ENCODE data around the gene GSC.
"Not testable (repeated sequence)": the region's sequence is repeated elsewhere in the genome, so short reads cannot be mapped to it uniquely, and the experiment has no call there.

Gene GSC

GRCh38 chr14:94769391-94770250 lies at the start of gene GSC:
GSC (minus strand) TSS chr14:94770113; CDS start chr14:94770015, 98 bp downstream.
- DNase-seq (ENCODE audit: low read depth, low spot score): no peak

- DNase-seq (ENCODE audit: low read depth, low spot score): no peak
These were observed 49.6 kb upstream of the GSC start for GRCh38 chr14:94819531-94819930.

GRCh38 chr14:94816113-94816512 lies 46.2 kb upstream of the GSC start:
- DNase-seq (ENCODE audit: low read depth, low spot score): no peak

GRCh38 chr14:94805680-94806288 lies 35.9 kb upstream of the GSC start:
- no peak for DNase-seq (ENCODE audit: low read depth, low spot score)

- DNase-seq (ENCODE audit: low read depth, low spot score): no peak
These were observed 31.3 kb upstream of the GSC start for GRCh38 chr14:94801225-94801624.

- not testable (repeated sequence) for DNase-seq (ENCODE audit: low read depth, low spot score)
These were observed 30.9 kb upstream of the GSC start for GRCh38 chr14:94800764-94801163.

GRCh38 chr14:94797887-94798286 lies 28.0 kb upstream of the GSC start:
- no peak for DNase-seq (ENCODE audit: low read depth, low spot score)

- no peak for DNase-seq (ENCODE audit: low read depth, low spot score)
These were observed 26.4 kb upstream of the GSC start for GRCh38 chr14:94796278-94796677.

- DNase-seq (ENCODE audit: low read depth, low spot score): no peak
These were observed 25.5 kb upstream of the GSC start for GRCh38 chr14:94795372-94795771.

GRCh38 chr14:94793901-94794300 lies 24.0 kb upstream of the GSC start:
- DNase-seq (ENCODE audit: low read depth, low spot score): no peak

GRCh38 chr14:94787655-94788054 lies 17.7 kb upstream of the GSC start:
- no peak for DNase-seq (ENCODE audit: low read depth, low spot score)

- no peak for DNase-seq (ENCODE audit: low read depth, low spot score)
These were observed 17.2 kb upstream of the GSC start for GRCh38 chr14:94787092-94787491.

GRCh38 chr14:94780536-94781399 lies 10.9 kb upstream of the GSC start:
- DNase-seq (ENCODE audit: low read depth, low spot score): no peak

- no peak for DNase-seq (ENCODE audit: low read depth, low spot score)
These were observed 9.8 kb upstream of the GSC start for GRCh38 chr14:94779713-94780112.

GRCh38 chr14:94775871-94776210 lies 5.9 kb upstream of the GSC start:
- DNase-seq (ENCODE audit: low read depth, low spot score): no peak

GRCh38 chr14:94775091-94775870 lies 5.4 kb upstream of the GSC start:
- DNase-seq (ENCODE audit: low read depth, low spot score): no peak

GRCh38 chr14:94774344-94775090 lies 4.6 kb upstream of the GSC start:
- no peak for DNase-seq (ENCODE audit: low read depth, low spot score)

- no peak for DNase-seq (ENCODE audit: low read depth, low spot score)
These were observed 3.9 kb upstream of the GSC start for GRCh38 chr14:94773655-94774343.

GRCh38 chr14:94773061-94773648 lies 3.2 kb upstream of the GSC start:
- DNase-seq (ENCODE audit: low read depth, low spot score): no peak

GRCh38 chr14:94772548-94772947 lies 2.6 kb upstream of the GSC start:
- DNase-seq (ENCODE audit: low read depth, low spot score): no peak

Data from brain pericyte (primary cell).